ENCODE results near the gene BBS2.
A peak's percentile ranks its signal among the peaks of the same experiment; 100 is the strongest.

The BBS2 gene

DNA sequence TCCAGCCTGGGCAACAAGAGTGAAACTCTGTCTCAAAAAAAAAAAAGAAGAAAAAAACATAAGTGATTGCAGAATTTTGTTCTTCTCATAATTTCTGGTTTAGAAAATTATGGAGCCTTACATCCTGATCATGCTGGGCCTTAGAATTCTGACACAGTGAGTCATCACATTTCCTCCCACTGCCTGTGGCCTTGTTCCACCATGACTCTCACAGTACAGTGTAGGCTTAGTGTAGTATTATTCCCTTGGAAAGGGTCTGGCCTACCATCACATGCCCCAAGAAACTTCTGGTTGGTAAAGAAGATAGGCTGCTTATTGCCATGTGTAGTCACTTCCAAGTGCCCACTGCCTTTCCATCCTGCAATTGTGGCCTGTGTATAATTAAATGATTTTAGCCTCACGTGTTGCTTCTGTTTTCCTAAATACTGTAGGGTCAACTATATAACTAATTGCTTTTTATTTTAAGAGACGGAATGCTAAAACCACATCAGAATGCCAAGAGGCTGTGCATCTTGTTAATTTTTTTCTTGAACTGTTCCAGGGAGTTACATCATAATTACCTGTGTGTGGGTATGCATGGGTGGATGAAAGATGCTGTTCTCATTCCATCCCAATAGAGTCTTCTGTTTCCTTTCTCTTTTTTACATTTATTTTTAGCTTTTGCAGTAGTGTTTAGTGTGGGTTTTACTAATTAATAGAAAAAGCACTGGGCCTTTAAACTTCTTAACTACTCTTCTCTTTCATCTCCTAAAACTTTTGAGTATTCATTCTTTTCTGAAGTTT, 42.5 kb downstream of the BBS2 start:
- DNase-seq = no peak

DNA sequence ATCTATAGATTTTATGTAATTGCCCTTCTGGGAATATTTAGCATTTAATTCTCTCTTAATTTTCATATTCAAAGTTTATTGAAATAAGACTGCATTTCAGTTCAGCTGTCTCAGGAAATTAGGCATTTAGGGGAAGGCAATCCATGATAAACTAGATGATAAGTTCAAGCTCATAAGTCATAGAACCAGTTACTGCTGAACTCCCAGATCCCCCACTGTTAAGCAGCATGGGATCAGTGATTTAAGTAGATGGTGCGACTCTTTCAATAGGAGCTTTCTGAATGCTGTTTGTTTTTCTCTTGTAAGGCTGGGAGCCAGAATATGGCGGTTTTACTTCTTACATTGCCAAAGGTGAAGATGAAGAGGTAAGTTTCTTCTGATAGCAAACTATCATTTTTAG, 44.6 kb downstream of the BBS2 start:
- DNase-seq = peak in 1 of 2 experiments; percentile 11

DNA sequence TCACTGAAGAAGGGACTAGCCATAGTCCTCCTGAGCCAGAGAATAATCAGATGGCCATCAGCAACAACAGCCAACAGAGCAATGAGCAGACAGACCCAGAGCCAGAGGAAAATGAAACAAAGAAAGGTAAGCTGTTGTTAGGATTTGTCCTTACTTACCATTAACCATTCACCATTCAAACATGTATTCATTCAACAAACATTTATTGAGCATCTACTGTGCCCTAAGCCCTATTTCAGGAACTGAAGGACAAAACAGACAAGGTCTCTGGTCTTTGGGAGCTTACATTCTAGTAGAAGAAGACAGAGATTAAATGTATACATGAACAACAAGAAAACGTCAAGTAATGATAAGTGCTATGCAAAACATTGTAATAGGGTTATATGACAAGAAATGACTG, 49.2 kb downstream of the BBS2 start:
- no peak for DNase-seq

DNA sequence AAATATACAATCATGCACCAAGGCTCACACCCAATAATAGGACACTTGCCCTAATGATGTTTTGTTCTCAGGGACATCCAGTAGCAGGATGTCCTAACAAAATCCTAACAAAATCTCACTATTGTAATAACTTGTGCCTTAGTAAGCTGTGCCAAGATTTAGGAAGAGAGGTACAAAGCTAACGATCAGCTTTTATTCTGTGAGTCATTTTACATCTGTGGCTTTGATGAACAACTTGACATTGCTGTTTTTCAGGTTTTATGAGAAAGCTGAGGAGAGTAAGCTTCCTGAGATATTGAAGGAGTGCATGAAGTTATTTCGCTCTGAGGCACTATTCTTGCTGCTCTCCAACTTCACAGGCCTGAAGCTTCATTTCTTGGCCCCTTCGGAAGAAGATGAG, 49.6 kb downstream of the BBS2 start:
- DNase-seq = no peak

DNA sequence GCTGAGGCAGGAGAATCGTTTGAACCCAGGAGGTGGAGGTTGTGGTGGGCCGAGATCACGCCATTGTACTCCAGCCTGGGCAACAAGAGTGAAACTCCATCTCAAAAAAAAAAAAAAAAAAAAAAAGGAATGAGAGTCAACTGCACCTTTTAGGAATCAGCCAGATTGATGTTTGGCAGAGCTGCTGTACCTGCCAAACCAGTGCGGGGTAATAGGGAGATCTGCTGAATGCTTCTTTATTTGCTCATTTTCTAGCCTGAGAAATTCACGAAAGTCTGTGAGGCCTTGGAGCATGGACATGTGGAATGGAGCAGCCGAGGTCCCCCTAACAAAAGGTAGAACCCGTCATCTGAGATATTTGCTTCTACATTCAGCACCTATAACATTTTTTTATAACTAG, 50.1 kb downstream of the BBS2 start:
- no peak for DNase-seq

DNA sequence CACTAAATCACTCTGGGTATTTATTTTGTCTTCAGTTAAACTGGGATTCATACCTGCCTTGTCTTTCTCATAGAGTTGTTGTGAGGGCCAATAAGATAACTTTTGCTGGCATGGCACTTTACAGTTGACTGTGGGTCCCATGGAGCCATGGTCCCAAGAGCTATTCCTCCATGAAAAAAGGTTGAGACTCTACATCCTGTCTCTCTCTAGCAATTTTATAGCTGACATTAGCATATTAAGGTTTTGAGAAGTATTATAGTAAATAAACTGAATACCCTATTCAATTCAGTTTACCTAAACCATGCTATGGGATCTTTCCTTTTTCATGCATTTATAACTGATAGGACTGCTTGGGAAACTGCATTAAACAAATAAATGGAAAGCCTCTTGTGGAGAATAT, 51.0 kb downstream of the BBS2 start:
- no peak for DNase-seq

DNA sequence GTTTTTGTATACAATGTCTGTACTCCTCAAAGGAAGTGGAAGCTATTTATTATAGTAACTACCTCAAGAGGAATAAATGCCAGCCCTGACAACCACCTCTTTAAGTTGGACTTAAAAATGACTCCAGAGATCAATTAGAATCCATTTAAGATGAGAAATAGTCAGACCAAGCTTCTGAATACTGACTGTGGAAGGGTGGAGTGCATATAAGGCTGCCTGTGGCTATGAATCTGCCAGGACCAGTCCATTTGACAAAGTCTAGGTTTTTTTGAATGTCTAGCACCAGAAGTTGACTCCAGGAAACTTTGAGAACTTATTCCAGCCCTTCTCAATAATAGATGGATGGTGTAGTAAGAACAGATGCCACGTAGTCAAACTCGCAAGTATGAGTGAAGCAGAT, 53.5 kb downstream of the BBS2 start:
- DNase-seq = no peak

DNA sequence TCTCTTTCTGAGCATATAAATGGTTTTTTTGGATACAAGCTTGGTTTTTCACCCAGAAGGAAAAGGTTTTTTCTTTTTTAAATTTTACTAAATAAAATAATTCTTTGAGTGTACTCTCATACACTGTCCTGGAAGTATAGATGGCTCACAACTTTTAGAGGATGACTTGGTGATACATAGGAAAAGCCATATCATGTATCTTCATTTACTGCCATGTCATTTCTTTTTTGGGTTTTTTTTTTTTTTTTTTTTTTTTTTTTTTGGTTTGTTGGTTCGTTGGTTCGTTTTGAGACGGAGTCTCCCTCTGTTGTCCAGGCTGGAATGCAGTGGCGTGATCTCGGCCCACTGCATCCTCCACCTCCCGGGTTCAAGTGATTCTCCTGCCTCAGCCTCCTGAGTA, 56.7 kb downstream of the BBS2 start:
- DNase-seq = no peak

DNA sequence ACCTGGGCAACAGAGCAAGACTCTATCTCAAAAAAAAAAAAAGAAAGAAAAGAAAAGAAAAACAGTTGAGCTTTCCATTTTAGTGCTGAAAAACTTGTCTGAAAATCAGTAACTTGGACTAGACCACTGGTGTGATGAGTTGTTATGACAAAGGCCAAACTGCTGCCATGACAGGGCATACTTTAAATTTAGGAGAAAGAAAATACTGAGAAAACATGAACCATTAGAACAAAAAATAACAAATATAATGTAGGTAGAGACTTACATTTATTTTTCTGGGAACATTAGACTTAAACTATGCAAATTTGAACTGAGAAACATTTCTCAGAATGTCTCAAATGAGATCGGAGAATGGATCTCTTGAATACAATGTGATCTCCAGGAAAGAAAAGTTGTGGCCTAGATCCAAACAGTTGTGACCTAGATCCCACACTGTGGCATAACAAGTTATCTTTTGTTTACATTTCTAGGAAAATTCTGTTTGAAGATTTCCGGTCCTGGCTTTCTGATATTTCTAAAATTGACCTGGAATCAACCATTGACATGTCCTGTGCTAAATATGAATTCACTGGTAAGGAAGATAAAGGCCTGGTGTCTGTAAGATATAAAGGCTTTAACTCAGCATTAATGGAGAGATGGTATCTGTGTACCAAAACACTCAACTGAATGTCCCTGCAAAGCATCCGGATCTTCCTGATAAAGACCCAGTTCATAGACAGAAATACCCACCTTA, 57.6 kb downstream of the BBS2 start:
- no peak for DNase-seq

DNA sequence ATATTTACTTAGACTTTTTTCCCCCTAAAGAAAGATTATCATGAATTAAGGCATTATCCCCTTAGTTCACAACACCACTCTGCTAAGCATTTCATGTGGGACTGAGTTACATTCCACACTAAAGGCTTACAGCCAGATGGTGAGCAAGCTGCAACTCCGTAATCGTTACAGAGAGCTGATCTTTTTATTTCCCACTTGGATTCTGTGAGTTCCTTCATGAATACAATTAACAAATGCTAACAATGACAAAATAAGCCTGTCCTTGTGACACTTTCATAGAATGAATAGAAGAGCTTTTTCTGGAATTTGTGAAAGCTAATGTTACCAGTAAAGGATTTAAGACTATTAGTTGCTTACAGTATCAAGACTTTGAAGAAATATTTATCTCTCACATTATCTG, 59.7 kb downstream of the BBS2 start:
- DNase-seq = peak; percentile 85 to 93

DNA sequence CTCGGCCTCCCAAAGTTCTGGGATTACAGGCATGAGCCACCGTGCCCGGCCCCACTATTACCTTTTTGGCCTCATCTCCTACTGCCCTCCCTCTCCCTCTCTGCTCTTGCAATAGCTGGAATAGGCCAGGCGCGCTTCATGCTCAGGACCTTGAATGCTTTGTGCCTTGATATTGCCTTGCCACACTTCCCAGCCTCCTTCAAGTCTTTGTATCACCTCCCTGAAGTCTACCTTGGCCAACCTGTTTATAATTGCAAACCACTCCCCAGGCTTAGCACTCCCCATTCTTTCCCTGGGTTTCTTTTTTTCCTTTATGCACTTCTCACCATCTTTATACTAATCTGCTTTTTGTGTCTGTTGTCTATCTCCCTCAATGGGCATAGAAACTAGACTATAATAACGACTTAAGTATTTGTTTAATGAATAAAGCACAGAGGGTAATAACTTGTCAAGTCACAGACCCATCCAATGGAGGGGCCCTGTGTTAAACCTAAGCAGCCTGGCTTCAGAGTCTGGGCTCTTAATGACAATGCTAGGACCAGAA, 61.8 kb downstream of the BBS2 start:
- DNase-seq = no peak

DNA sequence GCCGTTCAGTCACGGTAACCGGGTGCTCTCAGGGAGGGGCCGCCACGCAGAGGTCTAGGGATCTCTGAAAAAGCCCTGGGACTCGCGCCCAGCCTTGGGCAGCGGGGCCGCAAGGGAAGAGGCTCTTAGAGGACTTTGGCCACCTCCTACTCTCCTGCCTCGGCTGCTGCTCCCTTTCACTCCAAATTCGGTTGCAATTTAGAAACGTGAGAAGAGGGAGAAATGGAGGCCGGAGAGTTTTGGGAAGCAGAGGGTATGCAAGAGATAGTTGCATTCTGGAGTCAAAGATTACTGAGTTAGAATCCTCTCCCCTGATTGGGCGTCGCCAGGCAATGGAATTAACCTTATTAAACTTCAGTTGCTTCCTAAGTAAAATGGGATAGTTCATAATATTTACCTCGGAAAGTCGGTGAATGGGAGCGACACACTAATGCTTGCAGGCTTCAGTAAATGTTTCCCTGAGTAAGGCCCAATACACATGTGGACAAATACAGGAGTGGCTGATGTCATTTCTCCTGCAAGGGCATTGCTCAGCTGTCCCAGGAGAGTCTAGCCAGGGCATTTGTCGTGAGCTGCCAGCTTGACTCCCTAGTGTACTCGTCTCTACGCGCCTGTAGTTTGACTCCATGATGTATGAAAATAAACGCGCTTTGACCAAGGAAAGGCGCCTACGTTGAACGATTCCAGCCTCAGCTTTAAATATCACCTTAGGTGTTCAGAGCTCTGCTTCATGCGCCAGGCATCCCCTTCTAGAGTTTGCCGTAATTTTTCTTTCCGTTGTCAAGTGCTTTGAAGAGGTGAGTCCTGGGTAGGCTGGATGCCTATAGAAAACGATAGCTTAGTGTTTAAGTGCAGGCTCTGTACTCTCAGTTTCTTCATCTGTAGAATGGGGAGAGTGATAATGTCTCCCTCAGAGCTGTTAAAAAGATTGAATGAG, 67.8 kb downstream of the BBS2 start:
- DNase-seq = peak; percentile 64 to 68

DNA sequence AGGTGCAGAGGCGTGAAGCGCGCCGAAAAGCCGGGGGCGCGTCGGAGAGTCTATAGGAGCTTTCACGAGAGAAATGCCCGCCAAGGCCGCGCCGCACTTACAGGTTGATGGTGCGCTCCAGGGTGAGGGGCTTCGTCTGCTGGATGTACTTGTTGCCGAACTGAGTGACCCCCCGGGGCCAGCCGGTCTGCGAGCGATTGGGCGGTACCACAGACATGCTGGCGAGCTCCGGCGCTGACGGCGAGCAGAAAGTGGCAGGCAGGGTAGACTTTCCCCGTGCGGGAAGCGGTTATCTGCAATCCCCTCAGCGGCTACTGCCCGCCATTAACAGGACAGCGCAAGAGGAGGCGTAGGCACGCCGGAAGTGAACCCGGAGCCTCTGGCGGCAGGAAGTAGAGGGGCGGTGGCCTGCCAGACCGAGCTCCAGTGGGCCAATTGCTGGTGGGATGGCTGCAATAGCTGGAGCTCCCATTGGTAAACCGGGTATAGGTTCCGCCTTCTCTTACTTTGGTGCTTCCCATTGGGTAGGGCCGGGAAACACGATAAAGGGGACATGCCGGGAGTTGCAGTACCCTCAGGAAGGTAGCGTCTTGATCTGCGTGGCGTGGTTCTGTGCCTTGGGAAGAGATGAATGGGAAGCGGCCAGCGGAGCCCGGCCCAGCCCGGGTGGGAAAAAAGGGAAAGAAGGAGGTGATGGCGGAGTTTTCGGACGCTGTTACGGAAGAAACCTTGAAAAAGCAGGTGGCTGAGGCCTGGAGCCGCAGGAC, 68.7 kb downstream of the BBS2 start, which contains the start of the genes NUDT21 and OGFOD1:
NUDT21 (minus strand) TSS at position 347 of the 767 bp plus-strand sequence; CDS start at position 217, 130 bp downstream.
OGFOD1 (plus strand) TSS at position 569 of the 767 bp plus-strand sequence; CDS start at position 628, 59 bp downstream.
- peak; percentile 97 to 99 for DNase-seq

DNA sequence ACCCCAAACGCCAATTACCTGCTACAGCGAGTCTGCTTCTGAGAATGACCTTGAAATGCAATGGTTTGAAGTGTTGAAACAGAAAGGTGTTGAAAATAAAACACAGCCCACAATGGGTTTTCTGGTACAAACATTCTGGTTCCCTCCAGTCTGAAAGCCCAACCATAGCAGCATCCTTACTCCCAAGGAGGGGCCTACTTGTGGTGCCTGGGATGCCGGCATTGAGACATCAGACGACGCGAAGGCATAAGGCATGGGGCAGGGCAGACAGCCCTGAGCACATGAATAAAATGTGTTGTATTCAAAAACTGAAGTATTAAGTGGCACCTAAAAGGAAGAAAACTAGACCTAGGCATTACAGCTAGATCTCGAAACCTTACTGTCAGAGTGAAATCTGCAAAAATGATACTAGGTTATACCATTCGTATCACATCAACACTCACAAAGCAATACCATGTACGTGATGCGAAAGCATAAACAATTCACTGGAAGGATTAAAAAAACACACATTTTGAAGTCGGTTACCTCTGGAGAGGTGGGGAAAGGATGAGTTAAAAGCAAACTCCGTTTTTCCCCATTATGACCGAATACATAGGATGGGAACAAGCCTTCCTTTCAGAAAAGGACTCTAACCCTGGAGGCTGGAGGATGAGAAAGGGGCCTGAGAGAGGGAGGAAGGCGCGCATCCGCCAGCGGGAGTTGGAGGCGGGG, 69.4 kb downstream of the BBS2 start:
- DNase-seq = peak in 1 of 2 experiments; percentile 10

DNA sequence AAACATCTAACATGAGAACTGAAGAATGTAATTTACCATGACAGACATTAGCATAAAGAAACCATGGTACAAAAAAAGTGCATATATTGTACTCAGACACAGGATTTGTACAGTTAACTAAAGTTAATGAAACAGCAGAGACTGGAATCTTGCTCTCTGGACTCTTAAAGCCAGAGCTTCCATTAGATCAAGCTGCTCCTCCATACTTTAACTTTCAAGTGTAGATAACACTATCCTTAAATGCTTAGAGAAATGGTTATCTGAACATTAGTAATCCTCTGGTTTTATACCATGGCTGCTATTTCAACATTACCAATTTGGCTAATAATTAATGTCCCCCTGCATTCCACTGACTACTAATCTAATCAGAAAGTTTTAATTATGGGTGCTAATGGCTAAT, 71.8 kb downstream of the BBS2 start:
- DNase-seq = no peak

DNA sequence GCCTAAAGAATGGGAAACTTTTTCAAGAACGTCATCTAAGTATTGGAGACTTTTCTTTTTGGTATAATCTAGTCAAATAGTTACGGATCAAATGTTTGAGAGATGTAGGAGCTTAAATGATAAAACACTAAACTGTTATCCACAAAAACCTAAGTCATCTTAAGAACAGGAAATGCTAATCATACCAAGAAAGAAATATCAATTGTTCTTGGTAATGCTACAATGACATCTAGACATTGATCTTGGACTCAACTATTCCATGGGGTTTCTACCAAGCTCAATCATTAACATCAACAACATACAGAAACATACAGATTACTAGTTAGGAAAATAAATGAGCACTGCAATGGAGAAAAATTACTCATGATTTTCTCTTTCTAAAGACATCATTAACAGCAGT, 72.5 kb downstream of the BBS2 start:
- no peak for DNase-seq

DNA sequence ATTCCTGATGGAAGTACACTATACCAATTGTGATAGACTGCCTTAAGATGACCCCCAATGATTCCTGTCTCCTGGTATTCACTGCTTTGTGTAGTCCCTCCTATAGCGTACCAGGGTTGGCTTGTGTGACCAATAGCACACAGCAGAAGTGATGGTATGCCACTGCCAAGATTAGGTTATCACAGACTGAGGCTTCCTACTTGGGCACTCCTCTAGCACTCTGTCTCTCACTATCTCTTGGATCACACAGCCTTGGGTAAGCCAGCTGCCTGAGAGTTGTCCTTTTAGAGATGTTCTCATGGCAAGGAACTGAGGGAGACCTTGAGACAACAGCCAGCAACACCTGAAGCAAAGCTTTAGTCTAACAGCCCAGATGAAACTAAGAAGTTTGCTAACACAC, 81.8 kb downstream of the BBS2 start:
- DNase-seq = no peak

DNA sequence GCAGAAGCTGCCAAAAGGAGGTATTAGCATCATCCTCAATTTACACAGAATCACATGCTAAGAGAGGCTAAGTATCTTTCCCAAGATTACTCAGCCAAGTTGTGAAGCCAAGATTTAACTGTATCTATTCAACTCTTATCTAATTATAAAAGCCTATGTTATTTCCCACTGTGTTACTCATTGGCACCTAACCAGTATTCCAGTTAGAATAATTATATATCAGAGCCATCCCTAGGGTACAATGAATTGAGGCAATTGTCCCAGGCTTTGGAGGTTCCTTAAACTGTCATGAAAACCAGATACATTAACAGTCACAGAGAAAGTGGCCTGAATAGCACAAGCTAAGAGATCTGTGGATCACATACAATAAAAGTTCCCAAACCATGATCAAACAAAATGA, 83.6 kb downstream of the BBS2 start:
- no peak for DNase-seq

Measured in NCI-H524 (cell line).